Caco-2 (cell line): ENCODE data around the gene CDC14A. TPM values are rescaled to one million over a fixed set of nuclear protein-coding genes. Genes with fewer than 3 reads are reported as not detected.
"Not testable (repeated sequence)": the region's sequence is repeated elsewhere in the genome, so short reads cannot be mapped to it uniquely, and the experiment has no call there.

ENCODE experiments used
- BruUV-seq: library from RNA; stranded (reverse); fragments of 400-500 nt; replicated peaks from 2 replicates; lab custom pipeline; 2021; lab: Mats Ljungman, UMichigan
- CTCF ChIA-PET: fragments of 300-600 bp; sonication (Branson Sonifier 250); formaldehyde crosslinking; loops from one replicate; lab custom pipeline; 2022; ENCODE audit warnings: antibody characterized with exemption; lab: Charles Lee
- POLR2A ChIA-PET: fragments of 300-600 bp; sonication (Branson Sonifier 250); formaldehyde crosslinking; loops from one replicate; lab custom pipeline; 2022; ENCODE audit warnings: antibody characterized with exemption; lab: Charles Lee
- DNase-seq, 2 experiments: peaks; one replicate each; pipeline versions ENCODE4 v3.0.0 to v3.0.0-alpha.2; 2020 to 2022
- H3K27me3 ChIP-seq: replicated peaks from 2 replicates; pipeline ENCODE4 v1.6.0; 2011; ENCODE audit warnings: low read length; ENCODE audit not compliant: control insufficient read depth, insufficient read depth
- H3K36me3 ChIP-seq: 2 replicates; pipeline ENCODE4 v1.5.1; 2011; ENCODE audit warnings: low read length; ENCODE audit not compliant: control insufficient read depth, insufficient read depth
- H3K4me1 ChIP-seq: fragments of 250-450 bp; sonication (Bioruptor Pico); 2 replicates; pipeline ENCODE4 v1.5.1; 2020; ENCODE audit warnings: mild to moderate bottlenecking
- H3K4me3 ChIP-seq: 2 replicates; pipeline ENCODE4 v1.5.1; 2011; ENCODE audit warnings: low read depth, mild to moderate bottlenecking, control low read depth, low read length
- H3K9me3 ChIP-seq: fragments of 250-450 bp; sonication (Bioruptor Pico); 2 replicates; pipeline ENCODE4 v1.5.1; 2020; ENCODE audit warnings: mild to moderate bottlenecking, moderate library complexity
- H3K27ac Mint-ChIP-seq: one replicate; pipeline ENCODE4 v1.8.0; 2022; ENCODE audit warnings: mixed read lengths; ENCODE audit not compliant: unreplicated experiment
- H3K27me3 Mint-ChIP-seq: one replicate; pipeline ENCODE4 v1.8.0; 2022; ENCODE audit warnings: mixed read lengths; ENCODE audit not compliant: insufficient read depth, unreplicated experiment
- H3K36me3 Mint-ChIP-seq: one replicate; pipeline ENCODE4 v1.8.0; 2022; ENCODE audit warnings: mild to moderate bottlenecking, mixed read lengths; ENCODE audit not compliant: insufficient read depth, unreplicated experiment
- H3K4me1 Mint-ChIP-seq: one replicate; pipeline ENCODE4 v1.8.0; 2022; ENCODE audit warnings: low read depth, mixed read lengths; ENCODE audit not compliant: unreplicated experiment
- H3K4me3 Mint-ChIP-seq: one replicate; pipeline ENCODE4 v1.8.0; 2022; ENCODE audit warnings: mild to moderate bottlenecking, moderate library complexity, mixed read lengths; ENCODE audit not compliant: unreplicated experiment
- H3K9me3 Mint-ChIP-seq: one replicate; pipeline ENCODE4 v1.8.0; 2022; ENCODE audit warnings: mixed read lengths; ENCODE audit not compliant: unreplicated experiment
- intact Hi-C: fragments of 100-400 bp; cut with micrococcal nuclease; formaldehyde crosslinking; loops from one replicate; pipeline ENCODE4 v1.10.0; 2022; ENCODE audit not compliant: unreplicated experiment
- total RNA-seq: library from RNA; stranded (reverse); gene quantifications from 2 replicates; pipeline ENCODE4 v1.2.3, GENCODE V29; 2022
- TF ChIP-seq, protein P1 (sequence below), 2 experiments: fragments of 200-600 bp in 1 of 2; IDR thresholded peaks; 1 replicate in 1 of 2; 2 replicates in 1 of 2; pipeline versions ENCODE4 v1.5.1 to v1.8.0; 2011 to 2022; ENCODE audit warnings: antibody characterized with exemption in 1 of 2, control low read depth in 1 of 2, inconsistent platforms in 1 of 2, low read depth in 1 of 2, low read length in 1 of 2, mild to moderate bottlenecking in 1 of 2, moderate library complexity in 1 of 2; ENCODE audit not compliant: insufficient read depth in 1 of 2, severe bottlenecking in 1 of 2, unreplicated experiment in 1 of 2

The CDC14A gene
- total RNA-seq, 1 experiment from 2014 or later: 7.3 TPM

- Mint-ChIP-seq H3K4me3 (no peak overlapping the region), H3K4me1 (no peaks in the 10 kb centered on the region), H3K27me3 (no peaks in the 10 kb centered on the region), H3K9me3 (no peaks in the 10 kb centered on the region), H3K27ac (no peak overlapping the region), H3K36me3 (peaks cover 6% of the 10 kb centered on the region)
- intact Hi-C loops: no loop called here
- H3K9me3 ChIP-seq: no peaks in the 10 kb centered on the region
- CTCF ChIA-PET: no interaction called here
- no peak overlapping the region for H3K4me3 ChIP-seq
- DNase-seq: no peak
- POLR2A ChIA-PET: no interaction called here
- no peaks in the 10 kb centered on the region for H3K4me1 ChIP-seq
- no peaks in the 10 kb centered on the region for H3K27me3 ChIP-seq
- TF ChIP-seq, protein P1, sequence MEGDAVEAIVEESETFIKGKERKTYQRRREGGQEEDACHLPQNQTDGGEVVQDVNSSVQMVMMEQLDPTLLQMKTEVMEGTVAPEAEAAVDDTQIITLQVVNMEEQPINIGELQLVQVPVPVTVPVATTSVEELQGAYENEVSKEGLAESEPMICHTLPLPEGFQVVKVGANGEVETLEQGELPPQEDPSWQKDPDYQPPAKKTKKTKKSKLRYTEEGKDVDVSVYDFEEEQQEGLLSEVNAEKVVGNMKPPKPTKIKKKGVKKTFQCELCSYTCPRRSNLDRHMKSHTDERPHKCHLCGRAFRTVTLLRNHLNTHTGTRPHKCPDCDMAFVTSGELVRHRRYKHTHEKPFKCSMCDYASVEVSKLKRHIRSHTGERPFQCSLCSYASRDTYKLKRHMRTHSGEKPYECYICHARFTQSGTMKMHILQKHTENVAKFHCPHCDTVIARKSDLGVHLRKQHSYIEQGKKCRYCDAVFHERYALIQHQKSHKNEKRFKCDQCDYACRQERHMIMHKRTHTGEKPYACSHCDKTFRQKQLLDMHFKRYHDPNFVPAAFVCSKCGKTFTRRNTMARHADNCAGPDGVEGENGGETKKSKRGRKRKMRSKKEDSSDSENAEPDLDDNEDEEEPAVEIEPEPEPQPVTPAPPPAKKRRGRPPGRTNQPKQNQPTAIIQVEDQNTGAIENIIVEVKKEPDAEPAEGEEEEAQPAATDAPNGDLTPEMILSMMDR (IDR thresholded peaks at IDR 0.05; ENCODE audit: insufficient read depth in 1 of 2, low read depth in 1 of 2, low read length in 1 of 2, severe bottlenecking in 1 of 2, unreplicated experiment in 1 of 2): no peak
- H3K36me3 ChIP-seq: no peaks in the 10 kb centered on the region
- no TSS peak for BruUV-seq
These were observed 46.3 kb downstream of the CDC14A start for GRCh38 chr1:100398648-100399047.

DNA sequence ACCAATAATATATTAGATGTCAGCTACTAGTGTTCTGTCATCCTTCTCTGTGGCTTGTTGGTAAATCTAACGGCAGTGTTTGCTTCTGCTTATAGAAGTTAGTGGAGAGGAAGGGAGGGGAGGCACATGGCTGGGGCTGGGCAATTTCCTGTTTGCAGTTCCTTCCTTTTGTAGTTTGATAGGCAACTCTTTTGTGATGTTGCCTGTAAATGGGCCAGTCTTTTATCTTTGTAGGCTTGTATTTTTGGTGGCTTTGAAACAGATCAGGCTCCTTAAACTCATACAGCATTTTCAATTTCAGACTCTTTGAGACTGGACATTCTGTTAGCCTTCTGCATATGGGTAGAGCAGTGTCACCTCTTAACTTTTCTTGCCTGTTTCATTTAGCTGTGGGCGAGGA, 48.1 kb downstream of the CDC14A start:
- no peaks in the 10 kb centered on the region for H3K36me3 ChIP-seq
- H3K4me1 Mint-ChIP-seq: no peaks in the 10 kb centered on the region
- ChIA-PET CTCF (no interaction called here), POLR2A (no interaction called here)
- no peaks in the 10 kb centered on the region for H3K27me3 Mint-ChIP-seq
- DNase-seq: no peak
- TF ChIP-seq, protein P1 (IDR thresholded peaks at IDR 0.05; ENCODE audit: insufficient read depth in 1 of 2, low read depth in 1 of 2, low read length in 1 of 2, severe bottlenecking in 1 of 2, unreplicated experiment in 1 of 2): no peak
- no peak overlapping the region for H3K4me3 ChIP-seq
- H3K9me3 Mint-ChIP-seq: no peaks in the 10 kb centered on the region
- H3K4me1 ChIP-seq: no peaks in the 10 kb centered on the region
- no peak overlapping the region for H3K4me3 Mint-ChIP-seq
- H3K27ac Mint-ChIP-seq: no peak overlapping the region
- H3K27me3 ChIP-seq: no peaks in the 10 kb centered on the region
- intact Hi-C loops: no loop called here
- peaks cover 6% of the 10 kb centered on the region for H3K36me3 Mint-ChIP-seq
- no peaks in the 10 kb centered on the region for H3K9me3 ChIP-seq
- BruUV-seq: no TSS peak

- Mint-ChIP-seq H3K4me1 (no peaks in the 10 kb centered on the region), H3K4me3 (no peak overlapping the region), H3K9me3 (no peaks in the 10 kb centered on the region), H3K27ac (no peak overlapping the region), H3K27me3 (no peaks in the 10 kb centered on the region), H3K36me3 (peaks cover 6% of the 10 kb centered on the region)
- no peaks in the 10 kb centered on the region for H3K27me3 ChIP-seq
- POLR2A ChIA-PET: no interaction called here
- no peaks in the 10 kb centered on the region for H3K36me3 ChIP-seq
- H3K9me3 ChIP-seq: no peaks in the 10 kb centered on the region
- CTCF ChIA-PET: no interaction called here
- DNase-seq: no peak
- intact Hi-C loops: no loop called here
- H3K4me3 ChIP-seq: no peak overlapping the region
- no TSS peak for BruUV-seq
- TF ChIP-seq, protein P1 (IDR thresholded peaks at IDR 0.05; ENCODE audit: insufficient read depth in 1 of 2, low read depth in 1 of 2, low read length in 1 of 2, severe bottlenecking in 1 of 2, unreplicated experiment in 1 of 2): no peak
- H3K4me1 ChIP-seq: peaks cover 7% of the 10 kb centered on the region; the same call in 1 of the 2 replicates
These were observed 52.5 kb downstream of the CDC14A start for GRCh38 chr1:100404821-100405220.

DNA sequence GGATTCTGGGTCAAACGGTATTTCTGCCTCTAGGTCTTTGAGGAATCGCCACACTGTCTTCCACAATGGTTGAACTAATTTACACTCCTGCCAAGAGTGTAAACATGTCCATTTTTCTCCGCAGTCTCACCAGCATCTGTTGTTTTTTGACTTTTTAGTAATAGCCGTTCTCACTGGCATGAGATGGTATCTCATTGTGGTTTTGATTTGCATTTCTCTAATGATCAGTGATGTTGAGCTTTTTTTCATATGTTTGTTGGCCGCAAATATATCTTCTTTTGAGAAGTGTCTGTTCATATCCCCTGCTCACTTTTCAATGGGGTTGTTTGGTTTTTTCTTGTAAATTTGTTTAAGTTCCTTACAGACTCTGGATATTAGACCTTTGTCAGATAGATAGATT, 53.6 kb downstream of the CDC14A start:
- H3K4me3 Mint-ChIP-seq, H3K27me3 ChIP-seq, DNase-seq, BruUV-seq, H3K4me3 ChIP-seq, intact Hi-C loops, CTCF ChIA-PET, H3K4me1 ChIP-seq, H3K9me3 Mint-ChIP-seq, H3K27me3 Mint-ChIP-seq, POLR2A ChIA-PET, H3K9me3 ChIP-seq, H3K36me3 ChIP-seq, H3K27ac Mint-ChIP-seq, H3K36me3 Mint-ChIP-seq, H3K4me1 Mint-ChIP-seq: not testable (repeated sequence)

GRCh38 chr1:100407390-100407789, 55.1 kb downstream of the CDC14A start:
- H3K36me3 ChIP-seq, CTCF ChIA-PET, DNase-seq, H3K4me3 ChIP-seq, H3K9me3 ChIP-seq, H3K27me3 Mint-ChIP-seq, BruUV-seq, H3K4me3 Mint-ChIP-seq, POLR2A ChIA-PET, H3K4me1 ChIP-seq, H3K9me3 Mint-ChIP-seq, intact Hi-C loops, H3K27me3 ChIP-seq, H3K36me3 Mint-ChIP-seq, H3K27ac Mint-ChIP-seq: not testable (repeated sequence)
- peaks cover 13% of the 10 kb centered on the region for H3K4me1 Mint-ChIP-seq
